ENCODE results near the gene XRCC5.

XRCC5 gene

DNA sequence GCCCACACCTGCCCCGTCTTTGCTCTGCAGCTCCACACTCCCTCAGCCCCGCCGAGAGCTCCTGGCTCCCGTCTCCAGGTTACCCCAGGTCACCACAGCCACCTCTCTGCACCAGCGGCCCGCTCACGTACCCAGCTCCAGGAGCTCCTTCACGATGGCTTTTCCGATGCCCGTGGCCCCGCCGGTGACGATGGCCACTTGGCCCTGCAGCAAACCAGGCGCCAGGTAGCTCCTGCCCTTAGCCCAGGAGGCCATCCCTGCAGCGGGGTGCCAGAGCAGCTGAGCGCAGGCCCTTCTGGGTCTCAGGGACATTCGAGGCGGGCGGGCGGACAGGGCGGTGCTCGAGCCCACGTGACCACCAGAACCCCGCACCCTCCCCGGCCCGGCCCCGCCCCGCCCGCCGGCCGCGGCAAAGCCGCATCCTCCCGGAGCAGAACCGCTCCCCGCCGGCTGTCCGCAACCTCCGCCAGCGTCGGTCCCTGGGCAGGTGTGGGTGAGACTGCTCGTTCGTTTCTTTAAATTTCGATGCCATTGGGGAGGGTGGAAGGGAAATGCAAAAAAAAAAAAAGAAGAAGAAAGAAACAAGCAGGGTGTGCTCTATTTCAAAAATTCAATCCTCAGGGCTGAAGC lies 27.5 kb upstream of the XRCC5 start, which contains the start of the genes PECR and TMEM169 (continued):
- TF ChIP-seq ZNF639 (tag by site-specific recombination; IDR thresholded peaks at IDR 0.05), result no peak
- no peak for TF ChIP-seq ZNF37A (tag by site-specific recombination; IDR thresholded peaks at IDR 0.05)
- TF ChIP-seq, protein P1, sequence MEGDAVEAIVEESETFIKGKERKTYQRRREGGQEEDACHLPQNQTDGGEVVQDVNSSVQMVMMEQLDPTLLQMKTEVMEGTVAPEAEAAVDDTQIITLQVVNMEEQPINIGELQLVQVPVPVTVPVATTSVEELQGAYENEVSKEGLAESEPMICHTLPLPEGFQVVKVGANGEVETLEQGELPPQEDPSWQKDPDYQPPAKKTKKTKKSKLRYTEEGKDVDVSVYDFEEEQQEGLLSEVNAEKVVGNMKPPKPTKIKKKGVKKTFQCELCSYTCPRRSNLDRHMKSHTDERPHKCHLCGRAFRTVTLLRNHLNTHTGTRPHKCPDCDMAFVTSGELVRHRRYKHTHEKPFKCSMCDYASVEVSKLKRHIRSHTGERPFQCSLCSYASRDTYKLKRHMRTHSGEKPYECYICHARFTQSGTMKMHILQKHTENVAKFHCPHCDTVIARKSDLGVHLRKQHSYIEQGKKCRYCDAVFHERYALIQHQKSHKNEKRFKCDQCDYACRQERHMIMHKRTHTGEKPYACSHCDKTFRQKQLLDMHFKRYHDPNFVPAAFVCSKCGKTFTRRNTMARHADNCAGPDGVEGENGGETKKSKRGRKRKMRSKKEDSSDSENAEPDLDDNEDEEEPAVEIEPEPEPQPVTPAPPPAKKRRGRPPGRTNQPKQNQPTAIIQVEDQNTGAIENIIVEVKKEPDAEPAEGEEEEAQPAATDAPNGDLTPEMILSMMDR (tag by site-specific recombination; IDR thresholded peaks at IDR 0.05), result no peak; the same call in 1 of the 2 replicates
- TF ChIP-seq PRDM1 (tag by site-specific recombination; IDR thresholded peaks at IDR 0.05), result no peak
- no peak for TF ChIP-seq ZNF423 (tag by site-specific recombination; IDR thresholded peaks at IDR 0.05)
- peak; percentile 67 for TF ChIP-seq GLIS2 (tag by site-specific recombination; IDR thresholded peaks at IDR 0.05)
- TF ChIP-seq ZXDB (tag by site-specific recombination; IDR thresholded peaks at IDR 0.05), result 0 out of 2 replicates have a peak, but pooled peaks have one; percentile 51
- no peak for TF ChIP-seq TRIM28 (IDR thresholded peaks at IDR 0.05; ENCODE audit: borderline replicate concordance, low read length)
- TF ChIP-seq ZNF433 (tag by site-specific recombination; IDR thresholded peaks at IDR 0.05; ENCODE audit: low read depth), result no peak
- no peak for TF ChIP-seq KLF10 (tag by site-specific recombination; IDR thresholded peaks at IDR 0.05)
- TF ChIP-seq ZNF623 (tag by site-specific recombination; IDR thresholded peaks at IDR 0.05), result no peak
- TF ChIP-seq, protein P2, sequence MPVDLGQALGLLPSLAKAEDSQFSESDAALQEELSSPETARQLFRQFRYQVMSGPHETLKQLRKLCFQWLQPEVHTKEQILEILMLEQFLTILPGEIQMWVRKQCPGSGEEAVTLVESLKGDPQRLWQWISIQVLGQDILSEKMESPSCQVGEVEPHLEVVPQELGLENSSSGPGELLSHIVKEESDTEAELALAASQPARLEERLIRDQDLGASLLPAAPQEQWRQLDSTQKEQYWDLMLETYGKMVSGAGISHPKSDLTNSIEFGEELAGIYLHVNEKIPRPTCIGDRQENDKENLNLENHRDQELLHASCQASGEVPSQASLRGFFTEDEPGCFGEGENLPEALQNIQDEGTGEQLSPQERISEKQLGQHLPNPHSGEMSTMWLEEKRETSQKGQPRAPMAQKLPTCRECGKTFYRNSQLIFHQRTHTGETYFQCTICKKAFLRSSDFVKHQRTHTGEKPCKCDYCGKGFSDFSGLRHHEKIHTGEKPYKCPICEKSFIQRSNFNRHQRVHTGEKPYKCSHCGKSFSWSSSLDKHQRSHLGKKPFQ (tag by site-specific recombination; IDR thresholded peaks at IDR 0.05), result no peak
- TF ChIP-seq ZNF843 (tag by site-specific recombination; IDR thresholded peaks at IDR 0.05), result peak; percentile 48; the same call in 1 of the 2 replicates
- TF ChIP-seq, protein P3, sequence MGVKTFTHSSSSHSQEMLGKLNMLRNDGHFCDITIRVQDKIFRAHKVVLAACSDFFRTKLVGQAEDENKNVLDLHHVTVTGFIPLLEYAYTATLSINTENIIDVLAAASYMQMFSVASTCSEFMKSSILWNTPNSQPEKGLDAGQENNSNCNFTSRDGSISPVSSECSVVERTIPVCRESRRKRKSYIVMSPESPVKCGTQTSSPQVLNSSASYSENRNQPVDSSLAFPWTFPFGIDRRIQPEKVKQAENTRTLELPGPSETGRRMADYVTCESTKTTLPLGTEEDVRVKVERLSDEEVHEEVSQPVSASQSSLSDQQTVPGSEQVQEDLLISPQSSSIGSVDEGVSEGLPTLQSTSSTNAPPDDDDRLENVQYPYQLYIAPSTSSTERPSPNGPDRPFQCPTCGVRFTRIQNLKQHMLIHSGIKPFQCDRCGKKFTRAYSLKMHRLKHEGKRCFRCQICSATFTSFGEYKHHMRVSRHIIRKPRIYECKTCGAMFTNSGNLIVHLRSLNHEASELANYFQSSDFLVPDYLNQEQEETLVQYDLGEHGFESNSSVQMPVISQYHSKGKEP (tag by site-specific recombination; IDR thresholded peaks at IDR 0.05), result no peak
- TF ChIP-seq ZNF426 (tag by site-specific recombination; IDR thresholded peaks at IDR 0.05), result no peak
- TF ChIP-seq REPIN1 (tag by site-specific recombination; IDR thresholded peaks at IDR 0.05; ENCODE audit: low read depth), result 0 out of 2 replicates have a peak, but pooled peaks have one; percentile 31
- TF ChIP-seq BCL11A (tag by site-specific recombination; IDR thresholded peaks at IDR 0.05; ENCODE audit: low read depth), result no peak
- TF ChIP-seq ELK4 (IDR thresholded peaks at IDR 0.05; ENCODE audit: borderline replicate concordance, low read depth, low read length), result no peak
- no peak for TF ChIP-seq ZNF121 (tag by site-specific recombination; IDR thresholded peaks at IDR 0.05)
- no peak for TF ChIP-seq ZNF776 (tag by site-specific recombination; IDR thresholded peaks at IDR 0.05; ENCODE audit: borderline replicate concordance)
- TF ChIP-seq ZNF132 (tag by site-specific recombination; IDR thresholded peaks at IDR 0.05; ENCODE audit: borderline replicate concordance), result no peak
- TF ChIP-seq ZNF133 (tag by site-specific recombination; IDR thresholded peaks at IDR 0.05), result no peak
- TF ChIP-seq KLF9 (tag by site-specific recombination; IDR thresholded peaks at IDR 0.05; ENCODE audit: low read depth), result 0 out of 2 replicates have a peak, but pooled peaks have one; percentile 51
- no peak for TF ChIP-seq SCRT1 (tag by site-specific recombination; IDR thresholded peaks at IDR 0.05; ENCODE audit: borderline replicate concordance)
- no peak for TF ChIP-seq ZNF501 (tag by site-specific recombination; IDR thresholded peaks at IDR 0.05)
- no peak; the same call in 1 of the 2 replicates for TF ChIP-seq ZNF394 (tag by site-specific recombination; IDR thresholded peaks at IDR 0.05; ENCODE audit: borderline replicate concordance)
- TF ChIP-seq KLF7 (tag by site-specific recombination; IDR thresholded peaks at IDR 0.05; ENCODE audit: borderline replicate concordance), result no peak
- TF ChIP-seq MZF1 (tag by site-specific recombination; IDR thresholded peaks at IDR 0.05; ENCODE audit: borderline replicate concordance), result no peak
- peak; percentile 58; the same call in 1 of the 2 replicates for TF ChIP-seq HIC1 (tag by site-specific recombination; IDR thresholded peaks at IDR 0.05)
- no peak for TF ChIP-seq ZNF19 (tag by site-specific recombination; IDR thresholded peaks at IDR 0.05; ENCODE audit: low read depth)
- no peak for TF ChIP-seq ZNF837 (tag by site-specific recombination; IDR thresholded peaks at IDR 0.05)

Measured in HEK293 (cell line).